Measurements from ENCODE around the gene SPOP.

SPOP gene

GRCh38 chr17:49567104-49567521 is 110.8 kb downstream of the SPOP start:
- intact Hi-C loops (cut with DNase I; ENCODE audit: low total_unique reads), result loop anchor here (5.0 to 10.0 kb wide), 2 partner anchors 285 to 428 kb away; partner anchors contain the start of gene DLX3
- DNase-seq, result peak in 1 of 2 donors; percentile 56
- H3K27ac ChIP-seq, result peak overlapping the region; percentile 83 to 90
- H3K4me1 ChIP-seq, result peaks cover 0 to 47% (median 27%) of the 10 kb centered on the region in 4 donors
- H3K4me3 ChIP-seq, result no peak overlapping the region
- no peaks in the 10 kb centered on the region for H3K36me3 ChIP-seq
- no peaks in the 10 kb centered on the region for H3K27me3 ChIP-seq
- no peaks in the 10 kb centered on the region for H3K9me3 ChIP-seq
- TF ChIP-seq, protein P1, sequence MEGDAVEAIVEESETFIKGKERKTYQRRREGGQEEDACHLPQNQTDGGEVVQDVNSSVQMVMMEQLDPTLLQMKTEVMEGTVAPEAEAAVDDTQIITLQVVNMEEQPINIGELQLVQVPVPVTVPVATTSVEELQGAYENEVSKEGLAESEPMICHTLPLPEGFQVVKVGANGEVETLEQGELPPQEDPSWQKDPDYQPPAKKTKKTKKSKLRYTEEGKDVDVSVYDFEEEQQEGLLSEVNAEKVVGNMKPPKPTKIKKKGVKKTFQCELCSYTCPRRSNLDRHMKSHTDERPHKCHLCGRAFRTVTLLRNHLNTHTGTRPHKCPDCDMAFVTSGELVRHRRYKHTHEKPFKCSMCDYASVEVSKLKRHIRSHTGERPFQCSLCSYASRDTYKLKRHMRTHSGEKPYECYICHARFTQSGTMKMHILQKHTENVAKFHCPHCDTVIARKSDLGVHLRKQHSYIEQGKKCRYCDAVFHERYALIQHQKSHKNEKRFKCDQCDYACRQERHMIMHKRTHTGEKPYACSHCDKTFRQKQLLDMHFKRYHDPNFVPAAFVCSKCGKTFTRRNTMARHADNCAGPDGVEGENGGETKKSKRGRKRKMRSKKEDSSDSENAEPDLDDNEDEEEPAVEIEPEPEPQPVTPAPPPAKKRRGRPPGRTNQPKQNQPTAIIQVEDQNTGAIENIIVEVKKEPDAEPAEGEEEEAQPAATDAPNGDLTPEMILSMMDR (IDR thresholded peaks at IDR 0.05), result no peak

- Histone ChIP-seq H3K9me3 (no peaks in the 10 kb centered on the region), H3K27ac (peak overlapping the region; percentile 83 to 90), H3K4me3 (peak overlapping the region in 1 of 2 donors; percentile 2), H3K4me1 (peaks cover 0 to 47% (median 27%) of the 10 kb centered on the region in 4 donors), H3K36me3 (no peaks in the 10 kb centered on the region), H3K27me3 (no peaks in the 10 kb centered on the region)
- TF ChIP-seq, protein P1 (IDR thresholded peaks at IDR 0.05), result no peak
- intact Hi-C loops (cut with DNase I; ENCODE audit: low total_unique reads), result loop anchor here (5.0 to 10.0 kb wide), 2 partner anchors 286 to 428 kb away; partner anchors contain the start of gene DLX3
- no peak for DNase-seq
Observed at GRCh38 chr17:49566668-49567071, 111.2 kb downstream of the SPOP start.

GRCh38 chr17:49565948-49566491 is 111.9 kb downstream of the SPOP start:
- DNase-seq, result peak; percentile 91 to 95
- TF ChIP-seq, protein P1 (IDR thresholded peaks at IDR 0.05), result no peak
- Histone ChIP-seq H3K9me3 (no peaks in the 10 kb centered on the region), H3K36me3 (no peaks in the 10 kb centered on the region), H3K27ac (peak overlapping the region; percentile 83 to 90), H3K4me3 (peak overlapping the region in 1 of 2 donors; percentile 2), H3K27me3 (no peaks in the 10 kb centered on the region), H3K4me1 (peaks cover 0 to 47% (median 27%) of the 10 kb centered on the region in 4 donors)
- intact Hi-C loops (cut with DNase I; ENCODE audit: low total_unique reads), result loop anchor here (5.0 to 10.0 kb wide), 2 partner anchors 286 to 429 kb away; partner anchors contain the start of gene DLX3

DNA sequence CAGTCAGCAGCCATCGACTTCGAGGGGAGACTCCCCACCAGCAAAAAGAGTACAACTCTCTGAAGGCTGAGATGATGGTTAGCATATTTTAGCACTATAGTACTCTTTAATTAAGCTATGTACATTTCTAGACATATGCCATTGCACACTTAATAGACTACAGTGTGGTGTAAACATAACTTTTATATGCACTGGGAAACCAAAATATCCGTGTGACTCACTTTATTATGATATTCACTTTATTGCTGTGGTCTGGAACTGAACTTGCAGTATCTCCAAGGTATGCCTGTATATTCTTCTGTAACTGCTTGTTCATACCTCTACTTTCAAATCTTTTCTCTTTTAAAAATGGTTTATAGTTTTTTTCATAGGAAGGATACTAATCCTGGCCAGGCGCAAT is 113.3 kb downstream of the SPOP start:
- Histone ChIP-seq H3K4me3 (no peak overlapping the region), H3K9me3 (no peaks in the 10 kb centered on the region), H3K27me3 (no peaks in the 10 kb centered on the region), H3K36me3 (no peaks in the 10 kb centered on the region), H3K27ac (no peak overlapping the region), H3K4me1 (peaks cover 0 to 37% (median 23%) of the 10 kb centered on the region in 4 donors)
- intact Hi-C loops (cut with DNase I; ENCODE audit: low total_unique reads), result loop anchor here (5.0 to 10.0 kb wide), 2 partner anchors 288 to 430 kb away; partner anchors contain the start of gene DLX3
- DNase-seq, result no peak
- TF ChIP-seq, protein P1 (IDR thresholded peaks at IDR 0.05), result no peak

GRCh38 chr17:49557312-49558024 is 120.4 kb downstream of the SPOP start:
- peaks cover 0 to 30% of the 10 kb centered on the region in 2 donors for H3K27me3 ChIP-seq
- H3K27ac ChIP-seq, result no peak overlapping the region
- intact Hi-C loops (cut with DNase I; ENCODE audit: low total_unique reads), result loop anchor here (5.0 kb wide), 1 partner anchor 60 kb away; the partner anchor contains the start of gene NGFR
- H3K4me1 ChIP-seq, result peaks cover 0 to 17% (median 6%) of the 10 kb centered on the region in 4 donors
- H3K9me3 ChIP-seq, result no peaks in the 10 kb centered on the region
- H3K36me3 ChIP-seq, result no peaks in the 10 kb centered on the region
- peak in 1 of 2 donors; percentile 33 for DNase-seq
- H3K4me3 ChIP-seq, result no peak overlapping the region
- TF ChIP-seq, protein P1 (IDR thresholded peaks at IDR 0.05), result peak; percentile 37 to 44
